Measurements from ENCODE around the gene FAM181A. TPM values are rescaled to one million over a fixed set of nuclear protein-coding genes. Genes with fewer than 3 reads are reported as not detected.
A peak's percentile ranks its signal among the peaks of the same experiment; 100 is the strongest.

The FAM181A gene
- total and polyA plus RNA-seq, 4 experiments from 2014 or later: not detected

DNA sequence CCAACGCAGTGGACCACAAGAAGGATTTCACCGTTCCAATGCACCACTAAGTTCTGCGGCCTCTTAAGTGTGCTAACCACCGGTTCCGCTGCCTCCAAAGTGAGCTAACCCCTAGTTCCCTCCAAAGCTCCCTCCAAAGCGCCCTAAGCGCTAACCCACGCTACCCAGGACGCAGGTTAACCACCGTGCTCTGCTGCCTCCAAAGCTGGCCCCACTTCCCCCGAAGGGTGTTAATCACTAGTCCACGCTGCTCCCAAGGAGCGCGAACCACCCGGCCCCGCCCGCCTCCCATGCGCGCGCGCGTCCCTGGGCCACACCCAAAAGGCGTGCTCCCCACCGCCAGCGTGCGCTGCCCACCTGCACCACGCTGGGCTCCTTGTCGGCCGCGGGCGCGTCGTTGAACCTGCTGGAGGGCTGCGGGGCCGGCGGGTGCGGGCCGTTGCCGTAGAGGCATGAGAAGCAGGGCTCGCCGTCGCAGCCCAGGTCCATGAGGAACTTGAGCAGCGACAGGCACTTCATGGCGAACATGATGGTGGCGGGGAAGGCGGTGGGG lies 11.7 kb downstream of the FAM181A start:
- Histone ChIP-seq H3K27ac (ENCODE audit: low read depth, low read length) (no peak overlapping the region), H3K4me3 (ENCODE audit: low read length in 2 of 2) (peak overlapping the region in 1 of 2 donors; percentile 41), H3K4me1 (ENCODE audit: insufficient read depth, low read length) (peaks cover 3% of the 10 kb centered on the region), H3K27me3 (ENCODE audit: insufficient read depth, low read length) (no peaks in the 10 kb centered on the region), H3K9me3 (ENCODE audit: control insufficient read depth in 1 of 2, low read length in 2 of 2) (no peaks in the 10 kb centered on the region), H3K36me3 (ENCODE audit: insufficient read depth, low read length) (no peaks in the 10 kb centered on the region)
- Mint-ChIP-seq H3K27ac (peak overlapping the region in 1 of 7 donors; percentile 53), H3K9me3 (no peaks in the 10 kb centered on the region), H3K27me3 (no peaks in the 10 kb centered on the region), H3K4me1 (peaks cover 2 to 13% (median 8%) of the 10 kb centered on the region in 4 donors), H3K4me3 (peak overlapping the region; percentile 53 to 80 (median 72)), H3K36me3 (peaks cover 0 to 4% of the 10 kb centered on the region in 2 donors)
- intact Hi-C loops (cut with micrococcal nuclease): loop anchor here (1.0 kb wide), 4 partner anchors 20 to 241 kb away; no protein-coding TSS in a partner anchor
- CTCF ChIA-PET (ENCODE audit: partially characterized antibody): interaction anchor here (0.6 to 34.5 kb wide), 15 partner anchors 8 to 648 kb away, joined by 3 to 1377 read pairs (median 10); partner anchors contain the start of genes ASB2, CCDC197, IFI27L2 and OTUB2
- DNase-seq: no peak
- POLR2A ChIA-PET (ENCODE audit: partially characterized antibody): interaction anchor here (0.9 to 8.4 kb wide), 9 partner anchors 10 to 73 kb away, joined by 3 to 146 read pairs (median 33); partner anchors contain the start of genes ASB2 and CCDC197

DNA sequence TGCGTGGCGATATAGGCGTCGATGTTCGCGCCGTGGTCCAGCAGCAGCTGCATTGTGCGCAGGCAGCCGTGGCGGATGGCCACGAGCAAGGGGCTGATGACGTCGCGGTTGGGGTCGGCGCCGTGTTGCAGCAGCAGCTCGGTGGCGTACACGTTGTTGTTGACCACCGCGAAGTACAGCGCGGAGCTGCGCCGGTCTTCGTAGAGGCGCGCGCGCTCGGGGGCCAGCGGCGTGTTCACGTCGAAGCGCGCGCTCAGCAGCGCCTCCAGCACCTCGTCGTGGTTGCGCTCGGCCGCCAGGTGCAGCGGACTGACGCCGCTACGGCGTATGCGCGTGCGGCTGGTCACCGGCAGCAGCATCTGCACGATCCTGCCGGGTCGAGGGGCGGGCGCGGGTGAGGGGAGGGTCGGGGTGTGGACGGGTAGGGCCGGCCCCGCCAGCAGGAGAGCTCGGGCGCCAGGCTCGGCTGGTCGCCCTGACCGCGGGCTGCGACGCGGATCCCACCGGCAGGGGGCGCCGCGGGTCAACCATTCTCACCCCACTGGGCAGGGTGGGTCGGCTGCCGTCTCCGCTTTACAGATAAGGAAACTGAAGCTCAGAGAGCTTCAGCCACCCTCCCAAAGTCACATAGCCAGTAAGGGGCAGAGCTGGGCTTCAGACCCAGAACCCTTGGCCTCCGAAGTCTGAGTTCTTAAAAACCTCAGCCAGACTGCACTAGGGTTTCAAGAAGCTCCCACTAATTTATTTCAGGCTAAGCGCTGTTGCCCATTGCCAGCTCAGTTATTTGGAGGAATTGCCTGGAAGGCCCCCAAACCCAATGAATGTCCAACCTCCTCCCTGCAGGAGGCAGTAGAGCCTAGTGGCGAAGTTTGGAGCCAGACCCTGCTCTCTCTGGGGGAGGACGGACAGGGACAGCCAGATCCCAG lies 12.4 kb downstream of the FAM181A start:
- H3K4me1 ChIP-seq (ENCODE audit: insufficient read depth, low read length): peaks cover 3% of the 10 kb centered on the region
- H3K27ac ChIP-seq (ENCODE audit: low read depth, low read length): no peak overlapping the region
- no peaks in the 10 kb centered on the region for H3K9me3 Mint-ChIP-seq
- H3K4me3 Mint-ChIP-seq: peak overlapping the region; percentile 53 to 80 (median 72)
- no peaks in the 10 kb centered on the region for H3K27me3 Mint-ChIP-seq
- intact Hi-C loops (cut with micrococcal nuclease): loop anchor here (1.0 kb wide), 5 partner anchors 16 to 241 kb away; no protein-coding TSS in a partner anchor
- peaks cover 2 to 13% (median 8%) of the 10 kb centered on the region in 4 donors for H3K4me1 Mint-ChIP-seq
- H3K36me3 Mint-ChIP-seq: peaks cover 0 to 4% of the 10 kb centered on the region in 2 donors
- peak overlapping the region in 1 of 2 donors; percentile 41 for H3K4me3 ChIP-seq (ENCODE audit: low read length in 2 of 2)
- no peaks in the 10 kb centered on the region for H3K9me3 ChIP-seq (ENCODE audit: control insufficient read depth in 1 of 2, low read length in 2 of 2)
- ChIA-PET POLR2A (ENCODE audit: partially characterized antibody) (interaction anchor here (0.9 to 8.4 kb wide), 15 partner anchors 9 to 192 kb away, joined by 3 to 146 read pairs (median 7); partner anchors contain the start of genes ASB2, CCDC197, DDX24 and IFI27L1), CTCF (ENCODE audit: partially characterized antibody) (interaction anchor here (0.6 to 34.5 kb wide), 33 partner anchors 9 to 649 kb away, joined by 3 to 1377 read pairs (median 4); partner anchors contain the start of genes ASB2, CCDC197, DDX24 and IFI27L1)
- no peaks in the 10 kb centered on the region for H3K36me3 ChIP-seq (ENCODE audit: insufficient read depth, low read length)
- H3K27me3 ChIP-seq (ENCODE audit: insufficient read depth, low read length): no peaks in the 10 kb centered on the region
- peak overlapping the region in 3 of 7 donors; percentile 41 to 53 (median 41) for H3K27ac Mint-ChIP-seq
- peak; percentile 84 to 92 (median 85) for DNase-seq

DNA sequence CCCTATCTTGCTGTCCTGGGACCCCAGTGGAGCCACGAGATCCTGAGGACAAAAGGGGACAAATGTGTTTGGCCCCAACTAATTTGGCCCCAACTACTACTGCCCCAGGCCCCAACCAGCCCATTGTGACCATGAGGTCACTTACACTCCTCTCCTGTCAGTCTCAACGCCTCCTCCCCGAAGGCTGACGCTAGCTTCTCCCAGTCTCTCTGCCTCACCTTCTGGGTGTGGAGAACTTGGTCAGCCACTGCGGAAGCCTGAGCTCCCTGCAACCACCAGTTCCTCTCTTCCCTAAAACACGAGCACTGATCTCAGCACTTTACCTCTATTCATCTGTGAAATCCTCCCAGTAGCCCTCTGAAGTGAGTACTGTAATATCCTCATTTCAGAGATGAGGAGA lies 13.3 kb downstream of the FAM181A start:
- H3K4me3 ChIP-seq (ENCODE audit: low read length in 2 of 2): no peak overlapping the region
- no peaks in the 10 kb centered on the region for H3K27me3 Mint-ChIP-seq
- CTCF ChIA-PET (ENCODE audit: partially characterized antibody): interaction anchor here (0.8 to 34.5 kb wide), 21 partner anchors 10 to 244 kb away, joined by 3 to 1377 read pairs (median 7); partner anchors contain the start of genes ASB2, CCDC197, DDX24 and IFI27L1
- peaks cover 3% of the 10 kb centered on the region for H3K4me1 ChIP-seq (ENCODE audit: insufficient read depth, low read length)
- H3K4me1 Mint-ChIP-seq: peaks cover 2 to 13% (median 8%) of the 10 kb centered on the region in 4 donors
- no peaks in the 10 kb centered on the region for H3K27me3 ChIP-seq (ENCODE audit: insufficient read depth, low read length)
- H3K27ac Mint-ChIP-seq: peak overlapping the region in 3 of 7 donors; percentile 4 to 41 (median 36)
- peak overlapping the region in 6 of 8 donors; percentile 26 to 55 (median 48) for H3K4me3 Mint-ChIP-seq
- DNase-seq: no peak
- POLR2A ChIA-PET (ENCODE audit: partially characterized antibody): interaction anchor here (1.1 to 8.4 kb wide), 12 partner anchors 12 to 141 kb away, joined by 3 to 146 read pairs (median 19); partner anchors contain the start of genes ASB2, CCDC197, DDX24 and IFI27L1
- H3K27ac ChIP-seq (ENCODE audit: low read depth, low read length): no peak overlapping the region
- peaks cover 0 to 4% of the 10 kb centered on the region in 2 donors for H3K36me3 Mint-ChIP-seq
- intact Hi-C loops (cut with micrococcal nuclease): loop anchor here (1.0 kb wide), 1 partner anchor 15 kb away; no protein-coding TSS in a partner anchor
- H3K36me3 ChIP-seq (ENCODE audit: insufficient read depth, low read length): no peaks in the 10 kb centered on the region
- no peaks in the 10 kb centered on the region for H3K9me3 ChIP-seq (ENCODE audit: control insufficient read depth in 1 of 2, low read length in 2 of 2)
- no peaks in the 10 kb centered on the region for H3K9me3 Mint-ChIP-seq

DNA sequence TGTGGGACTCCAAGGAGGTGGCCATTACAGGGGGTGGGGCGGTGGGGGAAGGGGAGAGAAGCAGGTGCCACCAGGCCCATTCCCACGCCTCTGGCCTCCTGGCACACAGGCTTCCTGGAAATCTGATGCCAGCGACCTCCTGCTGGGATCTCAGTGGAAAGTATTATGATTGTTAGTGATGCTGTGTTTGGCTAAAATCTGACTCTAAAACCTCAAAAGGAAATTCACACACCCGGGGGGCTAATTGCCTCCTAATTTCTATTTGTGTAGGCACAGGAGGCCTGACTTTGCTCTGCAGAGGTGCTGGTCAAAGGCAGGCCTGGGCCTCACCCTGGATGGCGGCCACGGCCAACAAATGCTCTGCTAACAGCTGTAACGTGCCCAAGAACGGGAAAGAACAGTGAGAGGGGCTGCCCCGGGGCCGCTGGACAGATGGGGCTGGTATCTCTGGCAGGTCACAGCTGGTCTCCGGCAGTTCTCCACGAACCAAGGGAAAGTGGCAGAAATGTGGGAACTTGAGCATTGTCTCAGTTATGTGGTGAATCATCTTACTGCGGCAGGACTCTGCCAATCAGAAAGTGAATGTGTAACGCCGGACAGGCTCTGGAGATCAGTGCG lies 14.3 kb downstream of the FAM181A start:
- Histone ChIP-seq H3K9me3 (ENCODE audit: control insufficient read depth in 1 of 2, low read length in 2 of 2) (no peaks in the 10 kb centered on the region), H3K36me3 (ENCODE audit: insufficient read depth, low read length) (no peaks in the 10 kb centered on the region), H3K27me3 (ENCODE audit: insufficient read depth, low read length) (no peaks in the 10 kb centered on the region), H3K27ac (ENCODE audit: low read depth, low read length) (no peak overlapping the region), H3K4me1 (ENCODE audit: insufficient read depth, low read length) (peaks cover 3% of the 10 kb centered on the region), H3K4me3 (ENCODE audit: low read length in 2 of 2) (no peak overlapping the region)
- POLR2A ChIA-PET (ENCODE audit: partially characterized antibody): interaction anchor here (1.1 to 8.4 kb wide), 5 partner anchors 11 to 56 kb away, joined by 3 to 146 read pairs (median 67); partner anchors contain the start of gene CCDC197
- DNase-seq: no peak
- Mint-ChIP-seq H3K27me3 (no peaks in the 10 kb centered on the region), H3K36me3 (peaks cover 0 to 2% of the 10 kb centered on the region in 2 donors), H3K4me3 (no peak overlapping the region), H3K27ac (no peak overlapping the region), H3K9me3 (no peaks in the 10 kb centered on the region), H3K4me1 (peaks cover 0 to 13% (median 7%) of the 10 kb centered on the region in 4 donors)
- intact Hi-C loops (cut with micrococcal nuclease): no loop called here
- CTCF ChIA-PET (ENCODE audit: partially characterized antibody): interaction anchor here (1.7 to 34.5 kb wide), 3 partner anchors 26 to 87 kb away, joined by 10 to 1377 read pairs (median 447); partner anchors contain the start of genes ASB2 and CCDC197

DNA sequence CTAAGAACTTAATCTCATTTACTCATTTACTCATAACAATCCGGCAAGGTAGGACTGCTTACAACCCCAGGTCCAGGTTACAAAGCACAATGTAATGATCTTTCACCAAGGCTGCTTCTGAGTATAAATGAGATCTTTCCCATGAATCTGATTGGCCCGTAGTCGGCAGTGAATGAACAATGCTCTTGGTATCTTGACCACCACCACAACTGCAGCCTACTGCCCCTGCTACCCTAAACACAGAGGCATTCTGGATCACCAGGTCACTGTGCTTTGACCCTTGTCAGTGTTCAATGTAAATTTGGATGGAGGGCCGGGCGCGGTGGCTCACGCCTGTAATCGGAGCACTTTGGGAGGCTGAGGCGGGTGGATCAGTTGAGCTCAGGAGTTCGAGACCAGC lies 15.9 kb downstream of the FAM181A start:
- DNase-seq: no peak
- H3K27ac ChIP-seq (ENCODE audit: low read depth, low read length): no peak overlapping the region
- peaks cover 0 to 13% (median 7%) of the 10 kb centered on the region in 4 donors for H3K4me1 Mint-ChIP-seq
- no peak overlapping the region for H3K4me3 Mint-ChIP-seq
- no peaks in the 10 kb centered on the region for H3K9me3 ChIP-seq (ENCODE audit: control insufficient read depth in 1 of 2, low read length in 2 of 2)
- peaks cover 0 to 6% of the 10 kb centered on the region in 2 donors for H3K36me3 Mint-ChIP-seq
- no peak overlapping the region for H3K4me3 ChIP-seq (ENCODE audit: low read length in 2 of 2)
- intact Hi-C loops (cut with micrococcal nuclease): no loop called here
- peaks cover 3% of the 10 kb centered on the region for H3K4me1 ChIP-seq (ENCODE audit: insufficient read depth, low read length)
- no peaks in the 10 kb centered on the region for H3K9me3 Mint-ChIP-seq
- H3K27me3 ChIP-seq (ENCODE audit: insufficient read depth, low read length): no peaks in the 10 kb centered on the region
- CTCF ChIA-PET (ENCODE audit: partially characterized antibody): interaction anchor here (1.2 to 34.5 kb wide), 3 partner anchors 24 to 189 kb away, joined by 3 to 1377 read pairs (median 447); partner anchors contain the start of genes ASB2 and CCDC197
- no peaks in the 10 kb centered on the region for H3K27me3 Mint-ChIP-seq
- H3K27ac Mint-ChIP-seq: peak overlapping the region in 2 of 7 donors; percentile 19 to 76
- no peaks in the 10 kb centered on the region for H3K36me3 ChIP-seq (ENCODE audit: insufficient read depth, low read length)
- POLR2A ChIA-PET (ENCODE audit: partially characterized antibody): interaction anchor here (1.0 to 8.4 kb wide), 6 partner anchors 15 to 58 kb away, joined by 3 to 146 read pairs (median 35); no protein-coding TSS in a partner anchor

DNA sequence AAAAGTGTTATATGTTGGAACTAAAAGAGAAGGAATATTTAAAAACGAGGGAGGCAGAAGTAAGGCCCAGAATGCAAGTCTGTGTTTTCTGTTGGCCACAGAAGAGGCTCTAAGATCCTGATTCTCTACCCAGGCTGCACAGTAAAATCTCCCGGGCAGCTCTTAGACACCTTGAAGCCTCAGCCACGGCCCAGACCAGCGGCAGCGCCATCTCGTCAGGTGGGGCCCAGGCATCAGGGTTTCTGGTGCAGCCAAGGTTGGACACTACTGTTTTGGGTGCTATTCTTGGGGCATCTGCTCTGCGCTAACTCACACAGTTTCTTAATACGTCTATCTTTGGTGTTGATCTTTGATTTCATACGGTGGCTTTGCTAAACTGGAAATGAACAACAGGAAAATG lies 16.8 kb downstream of the FAM181A start:
- Mint-ChIP-seq H3K4me1 (peaks cover 0 to 13% (median 5%) of the 10 kb centered on the region in 4 donors), H3K27ac (no peak overlapping the region), H3K4me3 (no peak overlapping the region), H3K9me3 (no peaks in the 10 kb centered on the region), H3K36me3 (peaks cover 0 to 11% of the 10 kb centered on the region in 2 donors), H3K27me3 (no peaks in the 10 kb centered on the region)
- no peak for DNase-seq
- Histone ChIP-seq H3K27ac (ENCODE audit: low read depth, low read length) (no peak overlapping the region), H3K36me3 (ENCODE audit: insufficient read depth, low read length) (no peaks in the 10 kb centered on the region), H3K4me1 (ENCODE audit: insufficient read depth, low read length) (peaks cover 3% of the 10 kb centered on the region), H3K9me3 (ENCODE audit: control insufficient read depth in 1 of 2, low read length in 2 of 2) (no peaks in the 10 kb centered on the region), H3K27me3 (ENCODE audit: insufficient read depth, low read length) (no peaks in the 10 kb centered on the region), H3K4me3 (ENCODE audit: low read length in 2 of 2) (no peak overlapping the region)
- intact Hi-C loops (cut with micrococcal nuclease): no loop called here
- ChIA-PET CTCF (ENCODE audit: partially characterized antibody) (interaction anchor here (1.2 to 34.5 kb wide), 3 partner anchors 23 to 188 kb away, joined by 3 to 1377 read pairs (median 447); partner anchors contain the start of genes ASB2 and CCDC197), POLR2A (ENCODE audit: partially characterized antibody) (interaction anchor here (1.0 to 8.4 kb wide), 6 partner anchors 14 to 57 kb away, joined by 3 to 146 read pairs (median 6); no protein-coding TSS in a partner anchor)
